ENCODE results near the gene ACTN3.
"Not testable (repeated sequence)": the region's sequence is repeated elsewhere in the genome, so short reads cannot be mapped to it uniquely, and the experiment has no call there.

Gene ACTN3

DNA sequence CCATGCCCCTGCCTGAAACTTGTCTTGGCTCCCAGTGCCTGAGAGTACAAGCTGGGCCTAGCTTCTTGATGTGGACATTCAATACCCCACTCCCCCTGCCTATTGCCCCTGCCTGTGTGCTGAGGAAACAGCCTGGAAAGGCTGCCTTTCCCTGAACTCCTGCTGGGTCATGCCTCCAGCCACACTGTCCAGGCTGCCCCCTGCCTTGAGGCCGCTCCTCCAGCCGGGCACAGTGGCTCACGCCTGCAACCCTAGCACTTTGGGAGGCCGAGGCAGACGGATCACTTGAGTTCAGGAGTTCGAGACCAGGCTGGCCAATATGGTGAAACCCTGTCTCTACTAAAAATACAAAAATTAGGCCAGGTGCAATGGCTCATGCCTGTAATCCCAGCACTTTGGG is 56.4 kb downstream of the ACTN3 start:
- no peak for ATAC-seq

DNA sequence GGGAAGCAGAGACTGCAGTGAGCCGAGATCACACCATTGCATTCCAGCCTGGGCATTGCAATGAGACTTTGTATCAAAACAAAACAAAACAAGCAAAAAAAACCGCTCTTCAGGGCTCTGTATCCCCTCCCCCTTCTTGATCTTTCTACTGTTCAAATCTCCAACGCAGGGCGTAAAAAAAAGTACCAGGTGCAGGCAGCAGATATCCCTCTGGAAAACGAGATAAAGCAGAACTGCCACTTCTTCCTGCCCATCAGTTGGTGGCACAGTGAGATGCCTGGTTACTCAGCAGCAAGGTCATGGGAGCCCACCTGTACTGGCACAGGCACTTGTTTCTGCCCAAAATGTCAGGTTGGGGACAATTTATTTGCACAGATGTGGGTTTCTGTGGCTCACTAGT is 57.5 kb downstream of the ACTN3 start:
- no peak for ATAC-seq

DNA sequence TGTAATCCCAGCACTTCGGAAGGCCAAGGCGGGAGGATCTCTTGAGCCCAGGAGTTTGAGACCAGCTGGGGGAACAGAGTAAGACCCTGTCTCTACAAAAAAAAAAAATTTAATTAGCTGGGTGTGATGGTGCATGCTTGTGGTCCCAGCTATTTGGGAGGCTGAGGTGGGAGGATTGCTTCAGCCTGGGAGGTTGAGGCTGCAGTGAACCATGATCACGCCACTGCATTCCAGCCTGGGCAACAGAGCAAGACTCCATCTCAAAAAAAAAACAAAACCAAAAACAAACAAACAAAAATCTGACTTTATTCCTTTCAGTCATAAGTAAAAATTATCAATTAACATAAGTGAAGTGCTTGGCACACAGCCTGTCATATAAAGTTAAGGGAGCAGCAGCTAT is 59.9 kb downstream of the ACTN3 start:
- ATAC-seq, result not testable (repeated sequence)

DNA sequence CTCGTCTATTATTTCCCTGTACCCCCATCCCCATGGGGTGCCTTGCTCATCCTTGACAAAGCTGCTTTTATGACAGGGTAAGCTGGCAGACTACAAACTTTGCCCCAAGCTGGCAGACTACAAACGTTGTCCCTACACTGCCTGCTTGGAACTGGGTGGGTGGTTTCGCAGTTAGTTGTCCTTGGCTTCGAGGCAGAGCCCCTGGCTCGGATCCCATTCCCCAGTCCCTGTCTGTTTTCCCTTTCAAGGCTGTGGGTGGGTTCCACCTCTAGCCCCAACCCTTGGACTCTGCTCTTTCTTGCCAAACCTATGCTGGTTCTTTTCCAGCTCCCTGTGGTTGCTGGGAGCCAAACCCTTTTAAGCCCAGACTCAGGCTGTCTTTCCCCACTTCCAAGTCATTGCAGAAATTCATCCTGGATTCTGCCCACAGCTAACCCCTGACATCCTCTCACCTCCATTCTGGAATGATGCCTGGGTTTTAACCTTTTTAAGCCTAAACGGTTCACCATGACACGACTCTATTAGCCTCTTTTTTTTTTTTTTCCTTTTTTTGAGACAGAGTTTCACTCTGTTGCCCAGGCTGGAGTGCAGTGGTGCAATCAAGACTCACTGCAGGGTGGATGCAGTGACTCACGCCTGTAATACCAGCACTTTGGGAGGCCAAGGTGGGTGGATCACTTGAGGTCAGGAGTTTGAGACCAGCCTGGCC is 60.6 kb downstream of the ACTN3 start:
- ATAC-seq, result no peak

DNA sequence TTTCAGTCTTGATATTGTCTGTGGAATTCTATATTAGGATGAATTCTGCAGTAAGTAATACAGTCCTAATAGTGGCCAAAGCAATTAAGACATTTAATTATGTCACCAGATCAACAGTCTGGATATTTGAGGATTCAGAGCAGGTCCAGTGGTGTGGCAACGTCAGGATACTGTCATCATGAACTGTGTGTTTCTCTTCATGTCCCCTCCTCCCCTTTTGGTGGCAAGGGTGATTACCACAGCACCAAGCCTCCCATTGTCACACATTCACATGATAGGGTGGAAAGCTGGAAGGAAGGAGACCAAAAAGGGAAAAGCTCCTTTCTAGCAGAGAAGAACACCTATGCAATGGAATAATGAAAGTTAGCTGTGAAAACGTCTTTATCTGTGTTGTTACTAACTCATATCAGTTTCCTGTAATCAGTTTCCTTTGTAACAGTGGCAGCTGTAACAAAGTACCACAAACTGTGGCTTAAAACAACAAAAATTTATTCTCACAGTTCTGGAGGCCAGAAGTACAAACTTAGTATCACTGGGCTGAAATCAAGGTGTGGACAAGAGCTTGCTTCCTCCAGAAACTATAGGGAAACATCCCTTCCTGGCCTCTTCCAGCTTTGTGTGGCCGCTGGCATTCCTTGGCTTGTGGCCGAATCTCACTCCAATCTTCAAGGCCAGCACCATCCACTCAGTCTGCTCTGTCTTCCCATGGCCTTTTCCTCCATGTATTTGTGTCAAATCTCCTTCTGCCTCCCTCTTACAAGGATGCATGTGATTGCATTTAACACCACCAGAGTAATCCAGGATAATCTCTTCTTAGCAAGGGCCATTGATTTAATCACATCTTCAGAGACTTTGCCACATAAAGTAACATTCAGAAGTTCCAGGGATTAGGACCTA is 63.3 kb downstream of the ACTN3 start:
- no peak for ATAC-seq

DNA sequence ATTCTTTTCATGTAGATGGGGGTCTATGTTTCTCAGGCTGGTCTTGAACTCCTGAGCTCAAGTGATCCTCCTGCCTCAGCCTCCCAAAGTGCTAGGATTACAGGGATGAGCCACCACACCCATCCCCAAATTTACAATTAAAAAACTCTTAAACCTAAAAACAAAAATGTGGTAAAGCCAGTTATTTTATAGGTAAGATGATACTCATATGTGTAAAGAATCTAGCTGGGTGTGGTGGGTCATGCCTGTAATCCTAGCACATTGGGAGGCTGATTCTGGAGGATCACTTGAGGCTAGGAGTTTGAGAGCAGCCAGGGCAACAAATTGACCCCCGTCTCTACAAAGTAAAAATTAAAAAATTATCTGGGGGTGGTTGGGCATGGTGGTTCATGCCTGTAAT is 65.8 kb downstream of the ACTN3 start:
- ATAC-seq, result no peak

Measured in activated CD4-positive, CD25-positive, alpha-beta regulatory T cell treated with anti-CD3 and anti-CD28 coated beads, Interleukin-2, amount 50 U/mL, for 24 hours (primary cell).